ELF-1 (cell line): Measurements from ENCODE around the gene TSEN2.
"Not testable (repeated sequence)": the region's sequence is repeated elsewhere in the genome, so short reads cannot be mapped to it uniquely, and the experiment has no call there.

Experiments used
- DNase-seq: peaks from one replicate; pipeline ENCODE4 v3.0.0-alpha.2; 2016; ENCODE audit warnings: low read depth, low spot score

Gene TSEN2

GRCh38 chr3:12452361-12453330 is 31.6 kb upstream of the TSEN2 start:
- DNase-seq, result no peak

- no peak for DNase-seq
Measured at GRCh38 chr3:12454076-12454815, 30.0 kb upstream of the TSEN2 start.

GRCh38 chr3:12454816-12455121 is 29.5 kb upstream of the TSEN2 start:
- no peak for DNase-seq

- no peak for DNase-seq
Measured at GRCh38 chr3:12455740-12456139, 28.5 kb upstream of the TSEN2 start.

GRCh38 chr3:12456441-12456840 is 27.8 kb upstream of the TSEN2 start:
- DNase-seq, result no peak

- not testable (repeated sequence) for DNase-seq
Measured at GRCh38 chr3:12457380-12457779, 26.9 kb upstream of the TSEN2 start.

- no peak for DNase-seq
Measured at GRCh38 chr3:12458901-12459300, 25.4 kb upstream of the TSEN2 start.

- no peak for DNase-seq
Measured at GRCh38 chr3:12460127-12460526, 24.2 kb upstream of the TSEN2 start.

GRCh38 chr3:12461097-12461649 is 23.1 kb upstream of the TSEN2 start:
- DNase-seq, result no peak

- DNase-seq, result no peak
Measured at GRCh38 chr3:12462159-12462947, 21.9 kb upstream of the TSEN2 start.

- no peak for DNase-seq
Measured at GRCh38 chr3:12463686-12464085, 20.6 kb upstream of the TSEN2 start.

- no peak for DNase-seq
Measured at GRCh38 chr3:12464181-12464580, 20.1 kb upstream of the TSEN2 start.

GRCh38 chr3:12465151-12465835 is 19.0 kb upstream of the TSEN2 start:
- no peak for DNase-seq

- DNase-seq, result peak; percentile 58
Measured at GRCh38 chr3:12465836-12466225, 18.4 kb upstream of the TSEN2 start.

GRCh38 chr3:12467746-12468145 is 16.5 kb upstream of the TSEN2 start:
- DNase-seq, result peak; percentile 45

GRCh38 chr3:12468276-12468675 is 16.0 kb upstream of the TSEN2 start:
- no peak for DNase-seq

- no peak for DNase-seq
Measured at GRCh38 chr3:12468757-12469156, 15.5 kb upstream of the TSEN2 start.

- not testable (repeated sequence) for DNase-seq
Measured at GRCh38 chr3:12469222-12469621, 15.1 kb upstream of the TSEN2 start.

GRCh38 chr3:12470111-12470510 is 14.2 kb upstream of the TSEN2 start:
- DNase-seq, result no peak

GRCh38 chr3:12470680-12471079 is 13.6 kb upstream of the TSEN2 start:
- peak; percentile 48 for DNase-seq

- peak; percentile 52 for DNase-seq
Measured at GRCh38 chr3:12471241-12471640, 13.0 kb upstream of the TSEN2 start.
